ENCODE data around the gene POC1B. TPM values are rescaled to one million over a fixed set of nuclear protein-coding genes. Genes with fewer than 3 reads are reported as not detected.
"Not testable (repeated sequence)": the region's sequence is repeated elsewhere in the genome, so short reads cannot be mapped to it uniquely, and the experiment has no call there.

The POC1B gene
- total RNA-seq, 1 experiment from 2014 or later = 60.3 TPM

GRCh38 chr12:89459279-89459678, 66.6 kb downstream of the POC1B start:
- not testable (repeated sequence) for H3K4me2 ChIP-seq (ENCODE audit: low read depth, low read length, poor library complexity, severe bottlenecking); H2AFZ ChIP-seq (ENCODE audit: low read length); H3K9me2 ChIP-seq (replicated peaks; ENCODE audit: insufficient read depth, low read length); H4K20me1 ChIP-seq (ENCODE audit: insufficient read depth, low read depth, low read length); H3K9me3 ChIP-seq (ENCODE audit: low read length); H3K9ac ChIP-seq (ENCODE audit: low read length); H3K27me3 ChIP-seq (ENCODE audit: low read length); H3K4me1 ChIP-seq (ENCODE audit: low read length); H3K79me2 ChIP-seq (ENCODE audit: low read length); H3K27ac ChIP-seq (ENCODE audit: low read length); H3K4me3 ChIP-seq (ENCODE audit: low read length); DNase-seq; H3K36me3 ChIP-seq (ENCODE audit: insufficient read depth, low read length)

DNA sequence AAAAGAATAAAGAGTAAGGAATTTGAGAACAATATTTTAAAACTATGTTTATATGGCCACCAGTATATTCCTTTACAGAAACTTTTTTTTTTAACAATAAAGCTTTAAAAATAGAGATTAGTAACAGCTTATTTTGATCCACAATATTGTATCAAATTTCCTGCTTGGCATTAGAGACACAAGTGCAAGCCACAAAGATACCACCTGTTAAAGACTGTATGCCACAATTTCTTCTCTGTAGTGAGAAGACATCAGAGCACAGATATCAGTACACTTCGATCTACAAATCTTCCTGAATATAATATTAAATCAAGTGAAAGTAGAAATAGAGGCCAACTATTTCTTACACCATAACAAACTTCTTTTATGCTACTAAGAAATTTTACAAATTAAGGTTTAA, 69.3 kb downstream of the POC1B start:
- Histone ChIP-seq H3K9me2 (replicated peaks; ENCODE audit: insufficient read depth, low read length) (no peaks in the 10 kb centered on the region), H3K27ac (ENCODE audit: low read length) (no peak overlapping the region), H3K9me3 (ENCODE audit: low read length) (no peaks in the 10 kb centered on the region), H3K36me3 (ENCODE audit: insufficient read depth, low read length) (no peaks in the 10 kb centered on the region), H3K4me1 (ENCODE audit: low read length) (no peaks in the 10 kb centered on the region), H4K20me1 (ENCODE audit: insufficient read depth, low read depth, low read length) (no peaks in the 10 kb centered on the region), H3K79me2 (ENCODE audit: low read length) (no peaks in the 10 kb centered on the region), H3K4me3 (ENCODE audit: low read length) (no peak overlapping the region), H3K27me3 (ENCODE audit: low read length) (no peaks in the 10 kb centered on the region), H3K4me2 (ENCODE audit: low read depth, low read length, poor library complexity, severe bottlenecking) (no peak overlapping the region), H2AFZ (ENCODE audit: low read length) (no peak overlapping the region), H3K9ac (ENCODE audit: low read length) (no peak overlapping the region)
- DNase-seq = no peak

GRCh38 chr12:89454080-89454848, 71.6 kb downstream of the POC1B start:
- Histone ChIP-seq H3K4me3 (ENCODE audit: low read length) (no peak overlapping the region), H3K27ac (ENCODE audit: low read length) (no peak overlapping the region), H3K9me3 (ENCODE audit: low read length) (no peaks in the 10 kb centered on the region), H3K9ac (ENCODE audit: low read length) (no peak overlapping the region), H3K27me3 (ENCODE audit: low read length) (no peaks in the 10 kb centered on the region), H2AFZ (ENCODE audit: low read length) (no peak overlapping the region), H3K9me2 (replicated peaks; ENCODE audit: insufficient read depth, low read length) (no peaks in the 10 kb centered on the region), H3K36me3 (ENCODE audit: insufficient read depth, low read length) (no peaks in the 10 kb centered on the region), H3K4me1 (ENCODE audit: low read length) (no peaks in the 10 kb centered on the region), H4K20me1 (ENCODE audit: insufficient read depth, low read depth, low read length) (no peaks in the 10 kb centered on the region), H3K79me2 (ENCODE audit: low read length) (no peaks in the 10 kb centered on the region), H3K4me2 (ENCODE audit: low read depth, low read length, poor library complexity, severe bottlenecking) (no peak overlapping the region)
- DNase-seq = no peak

- no peak overlapping the region for H3K4me2 ChIP-seq (ENCODE audit: low read depth, low read length, poor library complexity, severe bottlenecking)
Observed at GRCh38 chr12:89453121-89453978, 72.5 kb downstream of the POC1B start.

GRCh38 chr12:89451841-89452251, 74.0 kb downstream of the POC1B start:
- H3K4me2 ChIP-seq (ENCODE audit: low read depth, low read length, poor library complexity, severe bottlenecking) = no peak overlapping the region
- no peak overlapping the region for H3K9ac ChIP-seq (ENCODE audit: low read length)
- no peaks in the 10 kb centered on the region for H3K9me2 ChIP-seq (replicated peaks; ENCODE audit: insufficient read depth, low read length)
- H3K9me3 ChIP-seq (ENCODE audit: low read length) = no peaks in the 10 kb centered on the region
- H3K4me3 ChIP-seq (ENCODE audit: low read length) = no peak overlapping the region
- no peaks in the 10 kb centered on the region for H4K20me1 ChIP-seq (ENCODE audit: insufficient read depth, low read depth, low read length)
- H2AFZ ChIP-seq (ENCODE audit: low read length) = no peak overlapping the region
- no peaks in the 10 kb centered on the region for H3K79me2 ChIP-seq (ENCODE audit: low read length)
- no peak overlapping the region for H3K27ac ChIP-seq (ENCODE audit: low read length)
- no peaks in the 10 kb centered on the region for H3K27me3 ChIP-seq (ENCODE audit: low read length)
- no peak for DNase-seq
- H3K4me1 ChIP-seq (ENCODE audit: low read length) = no peaks in the 10 kb centered on the region
- H3K36me3 ChIP-seq (ENCODE audit: insufficient read depth, low read length) = no peaks in the 10 kb centered on the region

More at GRCh38 chr12:89453121-89453978, 72.5 kb downstream of the POC1B start:
- Histone ChIP-seq H3K9me2 (replicated peaks; ENCODE audit: insufficient read depth, low read length) (no peaks in the 10 kb centered on the region), H3K27me3 (ENCODE audit: low read length) (no peaks in the 10 kb centered on the region), H3K27ac (ENCODE audit: low read length) (no peak overlapping the region), H3K4me1 (ENCODE audit: low read length) (no peaks in the 10 kb centered on the region), H2AFZ (ENCODE audit: low read length) (no peak overlapping the region), H4K20me1 (ENCODE audit: insufficient read depth, low read depth, low read length) (no peaks in the 10 kb centered on the region), H3K36me3 (ENCODE audit: insufficient read depth, low read length) (no peaks in the 10 kb centered on the region), H3K9me3 (ENCODE audit: low read length) (no peaks in the 10 kb centered on the region), H3K9ac (ENCODE audit: low read length) (no peak overlapping the region), H3K4me3 (ENCODE audit: low read length) (no peak overlapping the region), H3K79me2 (ENCODE audit: low read length) (no peaks in the 10 kb centered on the region)
- no peak for DNase-seq

GRCh38 chr12:89450907-89451306, 74.9 kb downstream of the POC1B start:
- H3K4me3 ChIP-seq (ENCODE audit: low read length) = no peak overlapping the region
- H3K9me2 ChIP-seq (replicated peaks; ENCODE audit: insufficient read depth, low read length) = no peaks in the 10 kb centered on the region
- no peaks in the 10 kb centered on the region for H3K27me3 ChIP-seq (ENCODE audit: low read length)
- no peaks in the 10 kb centered on the region for H4K20me1 ChIP-seq (ENCODE audit: insufficient read depth, low read depth, low read length)
- H3K4me1 ChIP-seq (ENCODE audit: low read length) = no peaks in the 10 kb centered on the region
- no peak overlapping the region for H3K4me2 ChIP-seq (ENCODE audit: low read depth, low read length, poor library complexity, severe bottlenecking)
- no peaks in the 10 kb centered on the region for H3K36me3 ChIP-seq (ENCODE audit: insufficient read depth, low read length)
- H3K27ac ChIP-seq (ENCODE audit: low read length) = no peak overlapping the region
- H3K9me3 ChIP-seq (ENCODE audit: low read length) = no peaks in the 10 kb centered on the region
- no peak overlapping the region for H3K9ac ChIP-seq (ENCODE audit: low read length)
- H2AFZ ChIP-seq (ENCODE audit: low read length) = no peak overlapping the region
- DNase-seq = no peak
- H3K79me2 ChIP-seq (ENCODE audit: low read length) = no peaks in the 10 kb centered on the region

DNA sequence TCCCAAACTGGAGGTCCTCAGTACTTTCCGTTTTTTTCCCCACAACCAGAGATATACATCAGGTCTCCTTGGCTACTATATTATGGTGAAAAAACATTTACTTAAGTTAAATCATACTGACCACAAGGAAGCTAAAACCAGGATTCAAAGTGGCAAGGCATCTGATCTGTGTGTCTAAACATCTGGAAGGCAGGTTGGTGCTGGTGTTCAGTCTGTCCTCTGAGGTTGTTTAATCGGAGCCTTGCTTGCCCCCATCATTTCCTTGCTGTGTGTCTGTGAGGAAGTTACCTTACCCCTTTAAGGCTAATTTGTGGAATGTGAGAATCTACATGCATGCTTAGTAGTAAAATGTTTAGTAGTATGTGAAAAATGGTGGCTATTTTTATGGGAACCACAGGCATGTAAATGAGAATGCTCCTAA, 76.9 kb downstream of the POC1B start:
- Histone ChIP-seq H3K9me3 (ENCODE audit: low read length) (no peaks in the 10 kb centered on the region), H4K20me1 (ENCODE audit: insufficient read depth, low read depth, low read length) (no peaks in the 10 kb centered on the region), H2AFZ (ENCODE audit: low read length) (no peak overlapping the region), H3K9me2 (replicated peaks; ENCODE audit: insufficient read depth, low read length) (no peaks in the 10 kb centered on the region), H3K36me3 (ENCODE audit: insufficient read depth, low read length) (no peaks in the 10 kb centered on the region), H3K4me1 (ENCODE audit: low read length) (no peaks in the 10 kb centered on the region), H3K79me2 (ENCODE audit: low read length) (no peaks in the 10 kb centered on the region), H3K27ac (ENCODE audit: low read length) (no peak overlapping the region), H3K9ac (ENCODE audit: low read length) (no peak overlapping the region), H3K27me3 (ENCODE audit: low read length) (no peaks in the 10 kb centered on the region), H3K4me3 (ENCODE audit: low read length) (no peak overlapping the region), H3K4me2 (ENCODE audit: low read depth, low read length, poor library complexity, severe bottlenecking) (no peak overlapping the region)
- no peak for DNase-seq

DNA sequence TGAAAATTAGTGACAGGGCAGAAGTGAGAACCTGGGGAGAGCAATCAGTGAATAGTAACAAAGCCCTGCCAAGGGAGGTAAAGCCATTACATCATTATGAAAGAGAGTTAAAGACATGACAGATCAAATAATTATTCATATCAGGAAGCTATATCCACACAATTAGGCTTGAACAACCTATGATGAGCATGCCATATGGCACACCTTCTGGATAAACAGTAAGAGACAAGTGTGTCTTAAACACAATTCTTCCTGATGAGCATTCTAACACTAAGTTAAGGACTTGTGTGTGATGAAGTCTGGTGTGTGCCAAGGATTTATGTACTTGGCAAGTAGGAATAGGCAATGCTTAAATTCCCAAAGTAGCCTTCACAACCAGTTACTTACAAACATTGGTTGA, 77.3 kb downstream of the POC1B start:
- Histone ChIP-seq H3K9ac (ENCODE audit: low read length) (no peak overlapping the region), H3K4me2 (ENCODE audit: low read depth, low read length, poor library complexity, severe bottlenecking) (no peak overlapping the region), H3K4me3 (ENCODE audit: low read length) (no peak overlapping the region), H3K36me3 (ENCODE audit: insufficient read depth, low read length) (no peaks in the 10 kb centered on the region), H2AFZ (ENCODE audit: low read length) (no peak overlapping the region), H3K9me2 (replicated peaks; ENCODE audit: insufficient read depth, low read length) (no peaks in the 10 kb centered on the region), H3K9me3 (ENCODE audit: low read length) (no peaks in the 10 kb centered on the region), H3K79me2 (ENCODE audit: low read length) (no peaks in the 10 kb centered on the region), H4K20me1 (ENCODE audit: insufficient read depth, low read depth, low read length) (no peaks in the 10 kb centered on the region), H3K27me3 (ENCODE audit: low read length) (no peaks in the 10 kb centered on the region), H3K27ac (ENCODE audit: low read length) (no peak overlapping the region), H3K4me1 (ENCODE audit: low read length) (no peaks in the 10 kb centered on the region)
- no peak for DNase-seq
